Astrocyte (in vitro differentiated cells and primary cell): Measurements from ENCODE around the gene GRIK3. TPM values are rescaled to one million over a fixed set of nuclear protein-coding genes. Genes with fewer than 3 reads are reported as not detected.

Experiments used
- DNase-seq: peaks from one replicate; pipeline ENCODE4 v3.0.0-alpha.2; 2010; ENCODE audit warnings: low read depth
- FAIRE-seq: peaks from 2 replicates; lab custom pipeline; 2011; peaks lifted over from hg19 to GRCh38; lab: Jason Lieb, UNC
- H2AFZ ChIP-seq: 2 replicates; pipeline ENCODE4 v1.6.0; 2012; ENCODE audit warnings: low read depth, low read length, inconsistent platforms
- H3K27ac ChIP-seq: 2 replicates; pipeline ENCODE4 v1.5.1; 2011; ENCODE audit warnings: low read depth, low read length, inconsistent platforms
- H3K27me3 ChIP-seq: 2 replicates; pipeline ENCODE4 v1.6.0; 2011; ENCODE audit warnings: low read length, inconsistent platforms; ENCODE audit not compliant: insufficient read depth
- H3K36me3 ChIP-seq: 2 replicates; pipeline ENCODE4 v1.5.1; 2011; ENCODE audit warnings: low read length, inconsistent platforms; ENCODE audit not compliant: insufficient read depth
- H3K4me1 ChIP-seq: 2 replicates; pipeline ENCODE4 v1.5.1; 2011; ENCODE audit warnings: low read length, inconsistent platforms; ENCODE audit not compliant: insufficient read depth
- H3K4me2 ChIP-seq: 2 replicates; pipeline ENCODE4 v1.6.0; 2012; ENCODE audit warnings: low read length, inconsistent platforms
- H3K4me3 ChIP-seq: 2 replicates; pipeline ENCODE4 v1.5.1; 2011; ENCODE audit warnings: low read depth, mild to moderate bottlenecking, low read length, inconsistent platforms; ENCODE audit not compliant: insufficient read depth
- H3K79me2 ChIP-seq: 2 replicates; pipeline ENCODE4 v1.6.0; 2012; ENCODE audit warnings: mild to moderate bottlenecking, low read length, inconsistent platforms; ENCODE audit not compliant: insufficient read depth
- H3K9ac ChIP-seq: 2 replicates; pipeline ENCODE4 v1.6.0; 2012; ENCODE audit warnings: mild to moderate bottlenecking, low read length, inconsistent platforms
- H3K9me3 ChIP-seq: 2 replicates; pipeline ENCODE4 v1.5.1; 2012; ENCODE audit warnings: low read depth, mild to moderate bottlenecking, low read length, inconsistent platforms; ENCODE audit not compliant: insufficient read depth
- H4K20me1 ChIP-seq: 2 replicates; pipeline ENCODE4 v1.6.0; 2012; ENCODE audit warnings: low read length, inconsistent platforms; ENCODE audit not compliant: insufficient read depth
- H3K27ac Mint-ChIP-seq: one replicate; pipeline ENCODE4 v1.8.0; 2021; ENCODE audit warnings: mild to moderate bottlenecking, mixed read lengths; ENCODE audit not compliant: unreplicated experiment
- H3K27me3 Mint-ChIP-seq: one replicate; pipeline ENCODE4 v1.8.0; 2021; ENCODE audit warnings: low read depth, mixed read lengths; ENCODE audit not compliant: unreplicated experiment
- H3K36me3 Mint-ChIP-seq: one replicate; pipeline ENCODE4 v1.8.0; 2021; ENCODE audit warnings: low read depth, mixed read lengths; ENCODE audit not compliant: unreplicated experiment
- H3K4me1 Mint-ChIP-seq: one replicate; pipeline ENCODE4 v1.8.0; 2021; ENCODE audit warnings: low read depth, mixed read lengths; ENCODE audit not compliant: unreplicated experiment
- H3K4me3 Mint-ChIP-seq: one replicate; pipeline ENCODE4 v1.8.0; 2021; ENCODE audit warnings: mild to moderate bottlenecking, moderate library complexity, mixed read lengths; ENCODE audit not compliant: unreplicated experiment
- H3K9me3 Mint-ChIP-seq: one replicate; pipeline ENCODE4 v1.8.0; 2021; ENCODE audit warnings: mild to moderate bottlenecking, mixed read lengths; ENCODE audit not compliant: unreplicated experiment
- CTCF ChIP-seq: IDR thresholded peaks from 2 replicates; pipeline ENCODE4 v1.5.1; 2011; ENCODE audit warnings: low read depth, mild to moderate bottlenecking, inconsistent platforms, low read length, moderate library complexity; ENCODE audit not compliant: insufficient read depth
- EZH2 ChIP-seq: IDR thresholded peaks from 2 replicates; pipeline ENCODE4 v1.6.1; 2012; ENCODE audit warnings: mild to moderate bottlenecking, low read length, inconsistent platforms; ENCODE audit not compliant: insufficient read depth
- total RNA-seq: library from RNA; stranded (reverse); gene quantifications from 2 replicates; pipeline ENCODE4 v1.2.1, GENCODE V29; 2021

GRIK3 gene
- total RNA-seq, 1 donor from 2014 or later = 0.16 TPM

GRCh38 chr1:37068897-37069296 lies 34.6 kb upstream of the GRIK3 start:
- Mint-ChIP-seq H3K4me1 (no peaks in the 10 kb centered on the region), H3K27ac (no peak overlapping the region), H3K27me3 (peaks cover 73% of the 10 kb centered on the region), H3K9me3 (peaks cover 3% of the 10 kb centered on the region), H3K36me3 (no peaks in the 10 kb centered on the region), H3K4me3 (no peak overlapping the region)
- Histone ChIP-seq H4K20me1 (no peaks in the 10 kb centered on the region), H3K36me3 (no peaks in the 10 kb centered on the region), H2AFZ (no peak overlapping the region), H3K9me3 (no peaks in the 10 kb centered on the region), H3K9ac (no peak overlapping the region), H3K27me3 (no peaks in the 10 kb centered on the region), H3K4me3 (no peak overlapping the region), H3K79me2 (no peaks in the 10 kb centered on the region), H3K4me1 (no peaks in the 10 kb centered on the region), H3K4me2 (no peak overlapping the region), H3K27ac (no peak overlapping the region)
- no peak for FAIRE-seq
- TF ChIP-seq EZH2 (no peak), CTCF (no peak)
- DNase-seq = no peak

GRCh38 chr1:37068260-37068659 lies 33.9 kb upstream of the GRIK3 start:
- Mint-ChIP-seq H3K27me3 (peaks cover 73% of the 10 kb centered on the region), H3K9me3 (peaks cover 3% of the 10 kb centered on the region), H3K36me3 (no peaks in the 10 kb centered on the region), H3K4me3 (no peak overlapping the region), H3K4me1 (no peaks in the 10 kb centered on the region), H3K27ac (no peak overlapping the region)
- Histone ChIP-seq H2AFZ (no peak overlapping the region), H3K9ac (no peak overlapping the region), H3K4me1 (no peaks in the 10 kb centered on the region), H3K27ac (no peak overlapping the region), H3K79me2 (no peaks in the 10 kb centered on the region), H3K4me3 (no peak overlapping the region), H3K27me3 (no peaks in the 10 kb centered on the region), H3K4me2 (no peak overlapping the region), H4K20me1 (no peaks in the 10 kb centered on the region), H3K36me3 (no peaks in the 10 kb centered on the region), H3K9me3 (no peaks in the 10 kb centered on the region)
- FAIRE-seq = no peak
- TF ChIP-seq CTCF (no peak), EZH2 (no peak)
- no peak for DNase-seq

GRCh38 chr1:37064039-37064438 lies 29.7 kb upstream of the GRIK3 start:
- H3K9ac ChIP-seq = no peak overlapping the region
- no peak for DNase-seq

More at GRCh38 chr1:37064039-37064438, 29.7 kb upstream of the GRIK3 start:
- Histone ChIP-seq H3K27me3 (no peaks in the 10 kb centered on the region), H3K79me2 (no peaks in the 10 kb centered on the region), H3K36me3 (no peaks in the 10 kb centered on the region), H3K27ac (no peak overlapping the region), H3K9me3 (no peaks in the 10 kb centered on the region), H2AFZ (no peak overlapping the region), H4K20me1 (no peaks in the 10 kb centered on the region), H3K4me1 (no peaks in the 10 kb centered on the region), H3K4me2 (no peak overlapping the region), H3K4me3 (no peak overlapping the region)
- Mint-ChIP-seq H3K9me3 (peaks cover 3% of the 10 kb centered on the region), H3K4me1 (no peaks in the 10 kb centered on the region), H3K36me3 (no peaks in the 10 kb centered on the region), H3K27me3 (peaks cover 77% of the 10 kb centered on the region), H3K27ac (no peak overlapping the region), H3K4me3 (no peak overlapping the region)
- FAIRE-seq = no peak
- no peak for TF ChIP-seq CTCF
- TF ChIP-seq EZH2 = no peak
